Hippocampal formation (tissue), 2 donors: ENCODE results near the gene ZNF230.

ENCODE experiments used
- DNase-seq, 2 donors: peaks; one replicate each; lab custom pipeline; 2025; lab: John Stamatoyannopoulos, UW

Gene ZNF230

DNA sequence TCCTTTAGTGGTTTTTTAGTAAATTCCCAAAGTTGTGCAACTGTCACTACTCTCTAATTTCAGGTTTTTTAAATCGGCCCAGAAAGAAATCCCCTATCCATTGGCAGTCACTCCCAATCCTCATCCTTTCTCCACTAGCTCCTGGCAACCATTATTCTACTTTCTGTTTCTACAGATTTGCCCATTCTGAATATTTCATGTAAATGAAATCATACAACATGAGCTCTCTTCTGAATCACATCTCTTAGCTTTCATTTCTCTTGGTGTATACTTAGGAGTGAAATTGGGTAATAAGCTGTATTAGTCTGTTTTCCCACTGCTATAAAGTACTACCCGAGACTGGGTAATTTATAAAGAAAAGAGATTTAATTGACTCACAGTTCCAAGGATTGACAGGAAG, 39.4 kb downstream of the ZNF230 start:
- no peak for DNase-seq

DNA sequence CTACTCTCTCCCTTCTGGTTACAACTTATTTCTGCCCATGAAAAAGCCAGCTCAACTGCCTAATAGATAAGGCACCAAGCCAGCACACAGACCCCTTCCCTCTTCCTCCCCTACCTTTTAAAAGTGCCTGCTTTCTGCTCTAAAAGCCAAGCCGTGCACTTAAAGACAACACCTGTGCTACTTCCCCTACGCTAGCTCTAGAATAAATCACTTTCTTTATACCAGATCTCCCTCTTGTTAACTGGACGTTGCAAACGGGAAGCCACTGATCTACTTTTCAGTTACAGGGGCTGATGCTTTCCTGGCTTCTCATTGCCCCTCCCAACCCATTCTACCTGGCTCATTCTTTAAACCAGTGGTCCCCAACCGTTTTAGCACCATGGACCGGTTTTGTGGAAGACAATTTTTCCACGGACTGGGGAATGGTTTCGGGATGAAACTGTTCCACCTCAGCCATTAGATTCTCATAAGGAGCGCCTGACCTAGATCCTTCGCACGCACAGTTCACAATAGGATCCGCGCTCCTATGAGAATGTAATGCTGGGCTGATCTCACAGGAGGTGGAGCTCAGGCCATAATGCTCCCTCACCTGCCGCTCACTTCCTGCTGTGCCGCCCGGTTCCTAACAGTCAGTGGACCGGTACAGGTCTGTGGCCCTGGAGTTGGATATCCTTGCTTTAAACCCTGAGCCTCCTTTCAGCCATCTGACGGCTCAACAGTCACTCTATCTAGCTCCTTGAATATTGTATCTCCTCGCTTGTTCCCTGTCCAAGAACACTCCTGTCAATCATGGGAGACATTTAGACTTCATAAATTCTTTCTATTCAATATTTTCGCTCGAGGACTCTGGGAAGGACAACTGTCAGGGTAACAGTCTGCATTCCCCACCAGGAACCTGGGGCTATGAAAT, 48.2 kb downstream of the ZNF230 start:
- no peak for DNase-seq

DNA sequence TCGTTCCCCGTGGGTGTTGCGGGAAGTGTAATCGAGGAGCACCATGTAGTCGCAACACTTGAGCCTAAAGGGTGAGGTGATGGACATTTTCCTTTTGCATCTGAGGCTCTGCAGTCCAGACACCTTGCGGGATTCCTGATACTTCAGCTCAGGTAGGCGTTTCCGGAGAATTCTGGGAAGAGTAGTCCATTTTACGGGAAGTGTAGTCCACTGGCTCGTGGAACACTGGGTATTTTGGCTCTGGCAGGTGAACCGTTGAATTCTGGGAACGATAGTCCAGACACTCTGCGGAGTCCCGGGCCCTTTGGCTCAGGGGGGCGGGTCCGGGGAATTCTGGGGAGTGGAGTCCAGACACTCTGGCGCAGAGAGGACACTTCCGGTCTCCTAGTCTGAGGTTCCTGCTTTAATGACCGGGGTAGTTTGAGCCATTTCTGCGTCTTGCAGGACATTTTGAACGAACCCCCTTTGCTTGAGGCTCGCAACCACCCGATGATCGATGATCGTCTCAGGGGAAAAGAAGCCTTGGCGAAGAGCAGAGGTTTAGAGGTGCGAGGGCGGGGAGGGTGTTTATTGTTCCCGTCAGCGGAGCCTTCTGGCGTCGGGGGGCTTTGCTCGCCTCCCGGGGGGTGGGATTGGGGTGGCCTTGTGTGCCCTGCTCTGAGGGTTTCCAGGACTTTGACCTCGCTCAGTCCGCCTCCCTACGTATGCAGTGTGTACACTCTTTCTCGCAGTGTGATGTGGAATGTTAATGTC, 49.1 kb downstream of the ZNF230 start, which contains the start of gene ZNF223:
ZNF223 (plus strand) TSS at position 387 of the 753 bp plus-strand sequence. CDS start 3,141 bp downstream, outside the sequence.
- DNase-seq: peak; percentile 96 to 99

DNA sequence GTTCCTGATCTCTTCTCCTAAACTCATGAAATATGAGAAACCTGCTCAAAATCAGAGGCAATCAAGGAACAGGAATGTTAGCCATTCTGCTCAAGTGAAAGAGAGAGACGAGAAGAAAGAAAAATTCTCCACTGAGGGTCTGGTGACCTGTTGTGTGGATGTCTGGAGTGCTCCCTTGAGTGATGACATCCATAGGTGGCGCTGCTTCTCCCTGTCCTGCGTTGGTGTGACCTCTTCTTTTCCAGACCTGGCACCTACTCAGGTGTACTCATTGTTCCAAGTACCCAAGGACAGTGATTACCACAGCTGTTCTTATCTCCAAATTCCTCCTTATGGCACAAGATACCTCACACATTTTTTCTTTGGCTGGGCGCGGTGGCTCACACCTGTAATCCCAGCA, 53.1 kb downstream of the ZNF230 start:
- DNase-seq: no peak

DNA sequence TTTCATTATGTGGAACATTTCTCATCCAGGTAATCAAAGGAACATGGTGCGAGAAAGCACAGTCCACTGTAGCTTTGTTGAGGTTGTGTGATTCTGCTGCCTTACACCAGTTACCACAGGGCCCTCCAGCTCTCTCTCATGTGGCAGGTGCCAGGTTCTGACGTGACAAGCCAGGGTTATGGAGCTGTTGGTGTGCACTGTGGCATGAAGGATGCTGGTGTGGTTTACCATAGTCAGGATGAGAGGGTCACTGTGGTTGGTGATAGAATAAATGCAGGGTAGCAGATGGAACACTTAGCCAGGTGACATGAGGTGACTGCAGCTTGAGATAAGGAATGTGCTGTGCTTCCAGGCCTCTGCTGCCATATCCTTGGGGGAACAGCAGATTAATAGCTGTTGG, 56.5 kb downstream of the ZNF230 start:
- DNase-seq: no peak

DNA sequence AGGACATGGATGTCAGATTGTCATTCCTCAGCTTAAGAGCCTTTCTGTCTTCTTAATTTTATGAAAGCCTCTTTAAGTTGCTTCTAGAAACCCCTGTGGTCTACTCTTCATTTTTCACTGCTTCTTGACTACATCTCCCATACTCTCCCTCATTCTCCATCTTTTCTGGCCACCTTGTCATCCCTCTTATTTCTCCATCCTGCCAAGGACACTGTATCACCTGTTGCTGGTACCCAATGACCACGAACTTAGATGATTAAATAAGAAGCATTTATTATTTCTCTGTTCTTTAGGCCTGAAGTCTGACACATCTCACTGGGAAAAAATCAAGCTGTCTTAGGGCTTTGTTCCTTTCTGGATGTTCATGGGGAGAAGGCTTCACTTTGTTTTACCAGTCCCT, 58.3 kb downstream of the ZNF230 start:
- no peak for DNase-seq
